Urinary bladder (tissue), 2 donors: ENCODE measurements around the gene GRXCR1. TPM values are rescaled to one million over a fixed set of nuclear protein-coding genes. Genes with fewer than 3 reads are reported as not detected.

Experiments
- polyA plus RNA-seq: library from polyadenylated mRNA; stranded (reverse); fragments of 200-250 nt; gene quantifications from one replicate; pipeline ENCODE4 v1.2.3, GENCODE V29; 2013
- small RNA-seq: library from RNA; depleted of rRNA; stranded (forward); fragments of <200 nt; gene quantifications from one replicate; pipeline ENCODE3, GENCODE V24; 2014
- total RNA-seq: library from RNA; depleted of rRNA; stranded (reverse); fragments of >200 nt; gene quantifications from one replicate; pipeline ENCODE4 v1.2.3, GENCODE V29; 2014
- donor health status: healthy.

GRXCR1 gene
- total and polyA plus RNA-seq, 2 donors: not detected

Small RNA genes within 50 kb of the gene (small RNA-seq; reads per million reads assigned to genes)
- gene RN7SKP82: not detected

Other genes with a start within 250 kb of the GRXCR1 start
- gene ATP8A1, start 235.6 kb upstream of the GRXCR1 start, total RNA-seq: 59.2 TPM
- 3.9 TPM for gene ATP8A1, start 235.6 kb upstream of the GRXCR1 start, polyA plus RNA-seq